GM19452 (cell line): ENCODE data around the gene MFNG.
"Not testable (repeated sequence)": the region's sequence is repeated elsewhere in the genome, so short reads cannot be mapped to it uniquely, and the experiment has no call there.

Experiments
- ATAC-seq: cut with Tn5 transposase; IDR thresholded peaks from one replicate; pipeline ENCODE4 v1.9.1; 2021; ENCODE audit not compliant: unreplicated experiment

Gene MFNG

DNA sequence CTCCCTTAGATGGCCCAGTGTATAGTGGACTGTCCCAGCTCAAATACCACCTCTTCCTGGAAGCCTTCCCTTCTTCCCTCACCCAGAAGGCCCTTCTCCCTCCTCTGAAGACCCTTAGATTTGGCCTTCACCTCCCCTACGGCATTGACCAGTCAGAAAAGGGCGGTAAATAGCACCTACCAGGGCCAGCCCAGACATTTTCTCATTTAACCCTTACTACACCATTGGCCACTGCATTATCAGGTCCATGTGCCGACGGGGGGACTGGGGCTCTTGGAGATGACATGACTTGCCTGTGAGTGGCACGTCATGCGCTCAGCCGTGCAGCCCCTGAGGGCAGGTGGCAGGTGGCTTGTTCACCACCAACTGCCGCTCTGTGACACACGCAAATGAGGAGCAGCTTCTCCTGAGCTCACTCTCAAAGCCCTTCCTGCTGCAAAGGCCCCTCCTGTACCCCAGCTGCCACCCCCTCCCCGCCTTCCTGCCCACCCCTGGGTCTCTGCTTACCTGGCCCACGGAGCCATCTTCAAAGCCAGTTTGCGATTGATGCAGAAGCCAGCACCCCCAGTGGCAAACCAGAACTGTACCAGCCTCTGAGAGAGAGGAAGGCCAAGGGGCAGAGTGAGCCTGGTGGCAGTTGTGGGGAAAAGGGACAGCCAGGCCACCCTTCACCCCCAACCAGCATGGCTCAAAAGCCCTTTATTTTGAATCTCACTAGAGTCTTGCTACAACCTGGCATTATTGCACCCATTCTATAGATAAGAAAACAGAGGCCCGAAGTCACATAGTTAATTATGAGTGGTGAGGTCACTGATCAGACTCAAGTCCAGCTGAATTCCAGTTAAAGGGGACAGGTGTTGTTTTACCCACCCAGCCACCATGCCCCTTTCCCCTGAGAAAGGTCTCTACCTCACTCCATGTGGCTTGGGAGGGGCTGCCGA lies 9.5 kb downstream of the MFNG start:
- no peak for ATAC-seq

DNA sequence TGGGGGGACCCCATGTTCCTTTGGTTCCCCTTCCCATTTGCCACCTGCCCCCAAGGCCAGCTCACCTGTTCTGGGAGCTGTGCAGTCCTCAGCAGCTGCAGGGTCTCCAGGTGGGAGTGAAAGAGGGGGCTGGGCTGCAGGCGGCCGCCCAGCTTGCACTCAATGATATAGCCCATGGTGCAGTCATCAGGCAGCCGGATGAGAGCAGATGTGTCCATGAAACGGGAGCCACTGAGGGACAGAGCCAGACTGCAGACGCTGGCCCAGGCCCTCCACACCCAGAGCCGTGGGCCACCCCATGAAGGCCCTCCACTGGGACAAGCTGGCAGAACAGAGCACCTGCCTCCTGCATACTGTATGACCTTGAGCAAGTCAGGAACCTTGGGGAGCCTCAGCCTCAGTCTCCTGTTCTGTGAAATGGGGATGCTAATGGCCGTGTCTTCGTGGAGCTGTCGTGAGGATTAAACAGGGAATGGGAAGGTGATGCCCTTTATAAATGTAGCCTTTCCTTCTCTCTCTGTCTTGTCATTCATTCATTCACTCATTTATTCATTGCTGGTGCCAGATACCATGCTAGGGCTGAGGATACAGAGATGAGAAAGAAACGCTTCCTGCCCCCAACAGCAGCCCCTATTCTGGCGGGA lies 11.6 kb downstream of the MFNG start:
- no peak for ATAC-seq

DNA sequence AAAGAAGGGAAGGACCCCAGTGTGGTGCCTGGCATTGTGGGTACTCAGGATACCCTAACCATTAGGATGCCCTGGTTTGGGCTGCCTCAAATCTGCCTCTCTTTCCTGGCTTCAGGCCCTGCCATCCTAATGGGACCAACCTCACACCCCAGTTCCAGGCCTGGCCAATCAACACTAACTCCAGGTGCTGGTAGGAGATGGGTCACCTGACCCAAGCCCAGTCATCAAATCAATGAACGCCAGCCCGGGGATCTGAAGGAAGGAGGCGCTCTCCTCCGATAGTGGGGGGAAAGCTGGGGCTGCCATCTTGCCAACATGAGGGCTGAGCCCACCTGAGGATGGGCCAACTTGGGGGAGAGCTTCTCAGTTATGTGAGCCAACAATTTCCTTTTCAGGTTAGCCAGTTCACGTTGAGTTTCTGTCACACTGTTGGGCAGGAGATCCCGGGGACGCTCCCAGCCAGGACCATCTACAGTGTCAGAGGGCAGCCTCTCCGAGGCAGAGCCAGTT lies 12.7 kb downstream of the MFNG start:
- ATAC-seq = no peak

DNA sequence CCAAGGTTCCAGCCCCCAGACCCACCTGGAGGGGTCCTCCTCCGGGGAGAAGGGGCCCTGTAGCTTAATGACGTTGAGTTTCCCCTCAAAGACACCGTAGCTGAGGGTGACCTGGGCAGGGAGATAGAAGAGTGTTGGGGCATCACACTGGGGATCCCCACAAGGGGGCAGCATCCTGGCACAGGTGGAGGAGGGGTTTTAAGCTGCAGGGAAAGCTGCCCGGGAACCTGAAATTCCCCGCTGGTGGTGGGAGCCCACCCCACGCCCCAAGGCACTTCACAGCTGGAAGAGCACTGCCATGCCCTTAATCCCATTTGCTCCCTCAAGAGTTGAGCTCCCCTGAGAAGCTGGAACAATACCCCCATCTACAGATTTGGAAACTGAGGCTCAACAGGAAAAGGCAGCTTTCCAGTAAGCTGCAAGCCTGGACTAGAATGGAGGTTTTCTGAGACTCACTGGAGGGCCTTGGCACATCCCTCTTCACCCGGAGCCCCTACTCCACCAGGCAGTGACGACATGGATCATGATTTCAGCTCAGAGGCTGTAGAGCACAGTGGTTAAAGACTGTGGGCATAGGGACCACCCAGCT lies 13.7 kb downstream of the MFNG start:
- no peak for ATAC-seq

DNA sequence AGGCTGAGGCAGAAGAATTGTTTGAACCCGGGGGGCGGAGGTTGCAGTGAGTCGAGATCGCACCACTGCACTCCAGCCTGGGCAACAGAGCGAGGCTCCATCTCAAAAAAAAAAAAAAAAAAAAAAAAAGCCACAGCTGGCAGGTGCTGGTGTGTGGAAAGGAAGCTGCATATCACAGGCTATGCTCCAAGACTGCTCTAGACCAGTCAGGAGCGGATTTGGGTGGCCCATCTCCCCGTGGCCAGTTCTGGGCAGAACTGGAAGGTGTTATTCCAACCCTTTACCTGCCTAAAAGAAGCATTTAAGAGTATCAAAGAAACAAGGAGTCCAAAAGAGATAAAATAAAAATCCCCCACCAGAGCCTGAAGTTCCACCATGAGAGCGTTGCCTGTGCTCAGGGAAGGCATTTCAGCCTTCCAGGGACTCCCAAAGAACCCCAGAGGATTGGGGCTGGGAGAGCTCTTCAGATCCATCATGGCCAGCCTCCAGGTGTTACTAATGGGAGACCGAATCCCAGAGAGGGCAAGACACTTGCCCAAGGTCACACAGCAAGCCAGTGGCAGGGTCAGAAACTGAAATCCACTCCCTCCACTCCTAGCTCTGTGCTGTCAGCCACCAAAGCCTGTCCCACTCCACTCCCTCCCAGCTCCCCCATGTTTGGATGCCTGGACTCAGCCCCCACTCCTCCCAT lies 14.3 kb downstream of the MFNG start:
- no peak for ATAC-seq

DNA sequence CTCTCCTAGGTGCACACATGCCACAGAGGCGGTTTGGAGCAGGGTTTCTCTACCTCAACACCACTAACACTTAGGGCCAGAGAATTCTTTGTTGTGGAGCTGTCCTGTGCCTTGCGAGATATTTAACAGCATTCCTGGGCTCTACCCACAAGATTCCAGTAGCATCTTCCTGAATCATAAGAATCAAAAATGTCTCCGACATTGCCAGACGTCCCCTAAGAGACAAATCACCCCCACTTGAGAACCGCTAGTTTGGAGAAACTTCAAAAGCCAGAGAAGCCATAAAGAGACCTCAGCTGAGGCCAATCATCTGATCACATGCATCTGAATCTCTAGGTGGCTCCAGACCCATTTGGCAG lies 16.1 kb downstream of the MFNG start:
- ATAC-seq = no peak

DNA sequence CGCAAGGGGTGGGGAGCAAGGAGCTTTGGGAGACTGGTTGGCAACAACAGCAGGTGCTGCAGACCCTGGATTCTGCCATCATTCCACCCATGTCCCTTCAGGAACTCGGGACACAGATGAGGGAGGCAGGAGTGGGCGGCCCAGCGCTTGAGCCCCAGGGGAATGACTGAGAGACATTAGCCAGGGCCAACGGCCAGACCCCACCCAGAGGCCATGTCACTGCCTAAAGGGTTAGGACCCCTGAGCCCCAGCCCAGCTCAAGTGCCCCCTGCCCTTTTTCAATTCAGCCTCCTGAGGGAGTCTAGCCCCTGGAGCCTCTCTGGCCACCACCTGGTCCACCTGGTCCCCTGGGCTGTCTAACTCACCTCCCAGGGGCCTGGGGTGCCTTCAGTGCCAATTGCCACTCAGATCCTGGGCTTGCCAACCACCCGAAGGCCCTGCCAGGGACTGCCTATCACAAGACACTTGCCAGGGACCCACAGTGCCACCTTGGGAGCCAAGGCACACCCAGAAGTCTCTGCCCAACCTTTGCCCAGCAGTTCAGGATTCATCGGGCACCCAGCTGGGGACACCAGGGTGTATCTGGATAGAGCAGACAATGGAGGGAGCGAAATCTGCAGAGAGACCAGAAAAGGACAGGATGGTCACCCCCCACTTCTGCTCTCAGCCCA lies 16.6 kb downstream of the MFNG start:
- no peak for ATAC-seq

DNA sequence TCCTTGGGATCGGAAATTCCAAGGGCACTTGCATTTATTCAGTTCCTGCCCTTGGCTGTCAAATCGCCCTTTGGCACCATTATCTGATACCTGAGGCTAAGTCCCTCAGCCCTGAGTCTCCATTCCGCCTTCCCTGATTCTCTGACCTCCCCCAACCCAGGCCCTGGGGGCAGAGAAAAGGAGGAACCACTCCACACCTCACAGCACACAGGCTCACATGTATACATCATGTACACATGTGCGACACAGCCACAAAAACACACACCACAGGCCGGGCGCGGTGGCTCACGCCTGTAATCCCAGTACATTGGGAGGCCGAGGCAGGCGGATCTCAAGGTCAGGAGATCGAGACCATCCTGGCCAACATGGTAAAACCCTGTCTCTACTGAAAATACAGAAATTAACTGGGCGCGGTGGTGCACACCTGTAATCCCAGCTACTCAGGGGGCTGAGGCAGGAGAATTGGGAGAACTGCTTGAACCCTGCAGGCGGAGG lies 17.9 kb downstream of the MFNG start:
- not testable (repeated sequence) for ATAC-seq

DNA sequence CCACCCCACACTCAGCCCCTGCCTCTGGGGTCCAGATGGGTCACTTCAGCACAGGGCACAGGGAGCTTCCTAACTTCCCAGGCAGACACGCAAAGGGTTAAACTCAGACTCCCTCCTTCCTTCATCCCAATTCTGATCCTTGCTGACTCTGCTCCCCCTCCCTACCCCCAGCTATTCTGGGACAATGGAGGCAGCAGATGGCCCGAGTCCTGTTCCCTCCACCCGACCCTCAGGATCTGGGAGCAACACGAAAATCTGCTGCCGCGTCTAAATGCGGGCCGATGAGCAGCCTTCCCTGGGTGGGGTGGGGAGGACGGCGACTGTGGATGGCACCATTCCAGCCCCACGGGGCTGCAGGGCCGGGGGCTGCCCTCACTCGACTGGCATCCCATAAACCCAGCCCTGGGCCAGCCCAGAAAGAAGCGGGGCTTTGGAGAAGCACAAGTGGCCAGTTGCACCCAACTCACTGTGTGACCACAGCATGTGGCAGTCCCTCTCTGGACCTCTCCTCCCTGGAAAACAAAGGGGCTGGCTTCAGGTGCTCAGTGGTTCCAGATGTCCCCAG lies 18.7 kb downstream of the MFNG start:
- ATAC-seq = no peak

DNA sequence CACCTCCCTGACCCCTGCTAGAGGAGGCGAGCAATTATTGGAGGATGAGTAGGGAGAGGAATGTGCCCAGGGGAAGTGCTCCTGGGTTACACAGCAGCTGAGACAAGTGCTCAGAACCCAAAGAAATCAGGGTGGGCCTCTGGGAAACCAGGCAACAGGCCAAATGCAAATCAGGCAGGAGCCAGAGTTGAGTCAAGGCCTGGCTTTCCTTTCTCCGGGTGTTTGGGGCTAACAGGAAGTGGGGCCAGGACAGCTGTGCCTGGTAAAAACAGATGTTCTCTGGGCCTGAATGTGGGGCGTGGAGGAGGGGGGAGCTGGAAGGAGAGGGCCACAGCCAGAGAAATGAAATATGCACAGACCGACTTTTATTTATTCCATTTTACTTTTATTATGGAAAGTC lies 22.0 kb downstream of the MFNG start:
- ATAC-seq = no peak

DNA sequence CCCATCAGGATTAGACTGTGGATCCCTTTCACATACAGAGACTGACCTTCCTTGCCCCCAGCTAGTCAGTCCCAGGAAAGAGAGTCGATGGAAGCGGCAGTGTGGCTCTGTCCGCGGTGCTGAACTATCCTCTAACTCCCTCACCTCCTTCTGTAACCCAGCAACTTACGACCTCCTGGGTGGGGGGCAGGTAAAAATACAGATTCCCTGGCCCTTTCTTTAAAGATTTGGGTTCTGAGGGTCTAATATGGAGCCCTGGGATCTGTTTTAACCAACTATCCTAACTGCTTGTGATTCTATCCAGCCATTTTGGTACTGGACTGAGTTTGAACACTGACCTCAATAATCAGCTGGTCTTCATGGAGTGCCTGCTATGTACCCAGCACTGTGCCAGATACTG lies 23.2 kb downstream of the MFNG start:
- no peak for ATAC-seq

DNA sequence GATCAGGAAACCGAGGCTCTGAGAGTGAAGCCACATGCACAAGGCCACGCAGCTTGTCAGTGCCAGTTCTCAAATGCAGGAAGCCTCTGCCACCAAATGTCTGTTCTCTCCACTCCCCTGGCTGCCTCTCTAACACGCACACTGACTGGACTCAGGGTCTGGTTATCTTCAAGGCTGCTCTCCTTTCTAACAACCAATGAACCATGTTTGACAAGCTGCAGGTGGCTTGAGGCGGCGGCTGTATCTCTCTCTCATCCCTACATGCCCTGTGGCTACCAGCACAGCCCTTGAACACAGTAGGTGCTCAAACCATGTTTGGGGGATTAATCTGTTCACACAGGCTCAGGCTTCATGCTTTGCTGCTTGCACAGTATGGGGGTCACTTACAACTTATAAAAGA lies 23.7 kb downstream of the MFNG start:
- no peak for ATAC-seq

DNA sequence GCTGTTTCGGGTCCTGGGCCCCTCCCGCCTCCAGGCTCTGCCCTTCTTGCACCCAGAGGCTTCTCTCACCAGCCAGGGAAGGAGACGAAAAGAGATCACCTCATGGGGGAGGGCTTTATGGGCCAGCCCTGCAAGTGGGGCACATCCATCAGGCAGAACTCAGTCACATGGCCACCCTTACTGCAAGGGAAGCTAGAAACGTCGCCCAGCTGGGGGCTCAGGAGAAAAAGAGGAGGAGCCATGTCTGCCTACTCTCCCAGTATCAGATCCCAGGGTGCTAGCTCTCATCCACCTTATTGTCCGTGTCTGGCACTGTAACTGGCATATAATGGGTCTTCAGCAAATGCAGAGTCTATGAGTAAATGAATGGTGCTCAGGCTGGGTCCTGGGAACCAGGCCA lies 24.2 kb downstream of the MFNG start:
- ATAC-seq = no peak

DNA sequence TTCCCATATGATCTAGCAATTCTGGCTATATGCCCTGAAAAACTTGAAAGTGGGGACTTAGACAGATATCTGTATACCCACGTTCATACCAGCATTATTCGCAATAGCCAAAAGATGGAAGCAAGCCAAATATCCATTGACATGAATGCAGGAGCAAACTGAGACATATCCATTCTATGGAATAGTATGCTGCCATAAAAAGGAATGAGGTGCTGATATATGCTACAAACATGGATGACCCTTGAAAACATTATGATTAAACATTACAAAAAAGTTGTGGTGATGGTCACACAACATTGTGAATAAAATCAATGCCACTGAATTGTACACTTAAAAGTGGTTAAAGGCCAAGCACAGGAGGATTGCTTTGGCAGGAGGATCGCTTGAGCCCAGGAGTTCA lies 25.5 kb downstream of the MFNG start:
- no peak for ATAC-seq

DNA sequence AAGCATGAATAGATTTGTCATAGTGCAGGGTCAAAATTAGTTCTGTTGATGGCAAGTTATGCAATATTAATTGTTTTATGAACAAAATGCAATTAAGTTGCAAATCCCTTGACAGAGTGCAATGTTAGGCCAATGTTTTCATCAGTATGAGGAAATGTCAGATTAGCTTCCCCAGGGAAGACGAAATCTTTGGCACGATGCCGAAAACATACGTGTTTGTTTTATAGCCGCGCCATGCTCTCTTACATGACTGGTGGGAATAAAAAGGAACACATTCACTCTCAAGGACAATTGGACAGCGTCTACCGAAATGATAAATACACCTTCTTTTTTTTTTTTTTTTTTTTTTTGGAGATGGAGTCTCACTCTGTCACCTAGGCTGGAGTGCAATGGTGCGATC lies 27.0 kb downstream of the MFNG start:
- ATAC-seq = no peak

DNA sequence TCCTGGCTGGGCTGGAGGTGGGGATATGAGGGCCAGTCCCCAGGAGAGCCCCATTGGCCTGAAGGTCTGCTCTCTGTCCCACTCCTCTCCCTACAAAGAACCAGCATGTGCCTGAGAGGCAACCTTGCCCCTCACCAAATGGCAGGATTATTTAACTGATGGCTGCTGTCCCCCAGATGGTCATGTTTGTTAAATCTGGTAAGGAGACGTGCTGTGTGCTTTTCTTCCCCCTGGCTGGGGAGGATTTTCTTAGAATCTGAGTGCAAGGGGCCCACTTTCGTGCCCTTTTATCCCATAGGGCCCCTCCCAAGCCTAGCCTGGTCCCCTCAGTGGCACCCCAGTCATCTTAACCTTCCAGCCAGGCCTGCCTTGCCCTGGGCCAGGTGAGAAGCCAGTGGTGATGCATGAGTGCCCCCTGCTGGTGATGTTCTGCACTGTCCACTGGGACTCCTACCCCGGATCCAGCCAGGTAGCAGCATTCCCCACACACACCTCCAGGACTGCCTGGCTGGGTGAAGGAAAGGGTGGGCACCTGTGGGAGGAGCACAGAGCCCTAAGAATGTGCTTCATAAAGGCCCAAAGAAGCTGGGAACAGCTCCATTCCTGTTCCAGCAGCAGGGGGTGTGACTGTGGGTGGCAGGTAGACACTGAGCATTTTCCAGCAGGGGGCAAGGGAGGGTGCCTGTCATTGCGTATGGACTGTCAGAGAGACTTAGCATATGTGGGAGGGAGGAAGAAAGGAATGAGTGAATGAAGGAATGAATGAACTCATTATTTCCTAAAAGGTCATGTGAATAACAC lies 28.9 kb downstream of the MFNG start:
- ATAC-seq = no peak

DNA sequence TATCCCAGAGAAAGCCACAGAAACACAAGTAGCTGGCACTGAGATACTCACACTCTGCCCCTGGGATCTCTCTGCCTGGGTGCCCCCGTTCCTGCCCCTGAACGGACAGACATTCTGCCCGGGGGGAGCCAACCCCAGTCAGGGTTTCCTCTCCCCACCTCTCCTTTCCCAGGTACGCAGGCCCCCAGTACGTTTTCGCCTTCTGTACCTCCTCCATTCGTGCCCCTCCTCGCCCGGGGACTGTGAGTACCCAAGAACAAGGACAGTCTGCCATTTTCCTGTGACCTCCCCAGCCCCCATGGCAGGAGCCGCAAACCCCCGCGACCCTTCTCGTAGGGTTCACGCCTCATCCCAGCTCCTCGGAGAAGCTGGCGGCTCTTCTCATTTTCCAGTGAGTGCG lies 29.8 kb downstream of the MFNG start:
- no peak for ATAC-seq

DNA sequence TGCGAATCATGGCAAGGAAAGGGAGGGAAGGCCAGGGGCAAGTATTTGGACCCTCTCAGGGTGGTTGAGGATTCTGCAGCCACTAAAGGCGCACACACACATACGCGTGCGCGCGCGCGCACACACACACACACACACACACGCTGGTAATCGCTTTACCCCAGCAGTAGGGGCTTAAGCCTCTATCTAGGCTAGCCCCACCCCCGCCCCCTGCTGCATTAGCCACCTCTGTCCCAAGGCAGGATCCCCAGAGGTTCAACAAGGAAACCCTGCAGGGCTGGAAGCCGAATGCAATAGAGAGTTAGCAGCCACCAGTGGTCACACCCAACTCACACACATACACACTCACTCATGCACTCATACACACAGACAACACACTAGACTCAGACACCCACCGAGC lies 30.3 kb downstream of the MFNG start:
- ATAC-seq = no peak

DNA sequence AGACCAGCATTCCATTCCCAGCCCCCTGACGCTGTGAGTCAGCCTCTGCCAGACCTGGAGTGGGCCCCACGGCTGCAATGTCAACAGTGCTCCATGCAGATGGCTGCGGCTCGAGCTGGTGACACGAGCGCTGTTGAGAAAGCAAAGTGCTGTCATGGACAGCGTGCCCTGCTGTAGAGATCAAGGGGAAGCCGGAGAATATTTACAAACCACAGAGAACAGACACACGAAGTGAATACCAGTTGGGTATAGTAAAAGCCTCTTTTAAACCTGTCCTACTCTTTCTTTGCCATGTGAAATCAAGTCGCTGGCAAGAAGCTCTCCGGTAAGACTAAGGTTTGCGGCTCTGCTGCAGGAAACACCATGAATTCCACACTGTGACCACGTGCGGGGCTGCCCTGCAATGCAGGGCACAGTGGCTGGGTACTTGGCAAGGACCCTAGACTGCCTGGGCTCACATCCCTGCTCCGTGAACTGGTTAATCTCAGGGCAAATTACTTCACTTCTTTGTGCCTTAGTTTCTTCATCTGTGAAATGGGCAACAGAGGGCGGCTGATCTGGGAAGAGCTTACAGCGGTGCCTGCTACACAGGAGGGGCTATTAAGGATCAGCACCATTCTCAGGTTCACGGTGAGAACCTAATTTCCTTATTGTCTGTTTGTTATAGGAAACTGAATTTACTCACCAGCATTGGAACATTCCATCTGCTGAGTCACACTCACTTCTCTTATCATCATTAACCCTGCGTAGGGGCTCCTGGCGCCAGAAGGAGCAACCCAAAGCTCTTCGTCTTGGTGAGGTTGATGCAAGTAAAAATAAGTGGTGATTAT lies 31.1 kb downstream of the MFNG start:
- no peak for ATAC-seq
